HG03520 (cell line): ENCODE data around the gene PIGZ.

Source experiments
- ATAC-seq: cut with Tn5 transposase; IDR thresholded peaks from one replicate; pipeline ENCODE4 v1.9.1; 2021; ENCODE audit warnings: mild to moderate bottlenecking, moderate library complexity; ENCODE audit not compliant: unreplicated experiment

PIGZ gene

GRCh38 chr3:196985954-196986885 lies 17.6 kb upstream of the PIGZ start:
- no peak for ATAC-seq

- ATAC-seq, result no peak
Measured at GRCh38 chr3:196985298-196985697, 16.7 kb upstream of the PIGZ start.

GRCh38 chr3:196983186-196983585 lies 14.6 kb upstream of the PIGZ start:
- no peak for ATAC-seq

- ATAC-seq, result no peak
Measured at GRCh38 chr3:196981657-196982056, 13.0 kb upstream of the PIGZ start.

GRCh38 chr3:196979545-196979944 lies 10.9 kb upstream of the PIGZ start:
- ATAC-seq, result no peak

GRCh38 chr3:196976941-196977340 lies 8.3 kb upstream of the PIGZ start:
- ATAC-seq, result no peak

GRCh38 chr3:196975349-196975748 lies 6.7 kb upstream of the PIGZ start:
- ATAC-seq, result no peak

- no peak for ATAC-seq
Measured at GRCh38 chr3:196974661-196975060, 6.0 kb upstream of the PIGZ start.

GRCh38 chr3:196971094-196971698 lies 2.6 kb upstream of the PIGZ start:
- ATAC-seq, result no peak

GRCh38 chr3:196970547-196971093 lies 2.0 kb upstream of the PIGZ start:
- ATAC-seq, result no peak

GRCh38 chr3:196969660-196970546 lies 1.3 kb upstream of the PIGZ start:
- ATAC-seq, result peak; percentile 43

GRCh38 chr3:196969134-196969659 lies 564 bp upstream of the PIGZ start:
- peak; percentile 35 for ATAC-seq

GRCh38 chr3:196967412-196968232 lies 1.0 kb downstream of the PIGZ start:
- no peak for ATAC-seq

- ATAC-seq, result no peak
Measured at GRCh38 chr3:196966526-196967401, 1.9 kb downstream of the PIGZ start.

GRCh38 chr3:196965804-196966173 lies 2.8 kb downstream of the PIGZ start:
- ATAC-seq, result no peak

- no peak for ATAC-seq
Measured at GRCh38 chr3:196965112-196965803, 3.4 kb downstream of the PIGZ start.

- ATAC-seq, result no peak
Measured at GRCh38 chr3:196963631-196963953, 5.0 kb downstream of the PIGZ start.

- ATAC-seq, result no peak
Measured at GRCh38 chr3:196962930-196963630, 5.6 kb downstream of the PIGZ start.
